Measurements from ENCODE around the gene DCUN1D2. TPM values are rescaled to one million over a fixed set of nuclear protein-coding genes. Genes with fewer than 3 reads are reported as not detected.

The DCUN1D2 gene
- total RNA-seq, 1 experiment from 2014 or later: 11.6 TPM

- no peaks in the 10 kb centered on the region for H3K27me3 ChIP-seq (ENCODE audit: low read length)
- no peak overlapping the region for H2AFZ ChIP-seq (ENCODE audit: low read length)
- no peaks in the 10 kb centered on the region for H4K20me1 ChIP-seq (ENCODE audit: low read length)
- H3K4me1 ChIP-seq (ENCODE audit: insufficient read depth, low read length): peaks cover 41% of the 10 kb centered on the region
- H3K9ac ChIP-seq (ENCODE audit: low read length): no peak overlapping the region
- no TSS peak for BruUV-seq (replicated peaks)
- intact Hi-C loops (cut with micrococcal nuclease): no loop called here
- no peaks in the 10 kb centered on the region for H3K9me3 ChIP-seq (ENCODE audit: low read length)
- no peak overlapping the region for H3K4me2 ChIP-seq (ENCODE audit: low read length)
- no peak for ATAC-seq
- H3K36me3 ChIP-seq (ENCODE audit: low read depth, low read length): peaks cover 58% of the 10 kb centered on the region
- no peak overlapping the region for H3K27ac ChIP-seq (ENCODE audit: low read length)
- H3K9me2 ChIP-seq (replicated peaks; ENCODE audit: low read length): no peaks in the 10 kb centered on the region
- peaks cover 39% of the 10 kb centered on the region for H3K79me2 ChIP-seq (ENCODE audit: low read length)
- CTCF ChIA-PET: no interaction called here
- TF ChIP-seq EZH2 (IDR thresholded peaks at IDR 0.05; ENCODE audit: low read length, unreplicated experiment): no peak
- no peak for TF ChIP-seq EZH2phosphoT487 (IDR thresholded peaks at IDR 0.05; ENCODE audit: borderline replicate concordance, low read length)
- no peak for TF ChIP-seq CTCF (conservative IDR thresholded peaks at IDR 0.05; ENCODE audit: low read depth, low read length)
- DNase-seq: no peak
- no peak overlapping the region for H3K4me3 ChIP-seq (ENCODE audit: low read length)
- POLR2A ChIA-PET (ENCODE audit: unreplicated experiment): no interaction called here
- H3F3A ChIP-seq (ENCODE audit: low read length, unreplicated experiment): peaks cover 9% of the 10 kb centered on the region
These were observed 6.7 kb upstream of the DCUN1D2 start for GRCh38 chr13:113497217-113497616.

GRCh38 chr13:113495494-113496210 lies 5.1 kb upstream of the DCUN1D2 start:
- Histone ChIP-seq H3K79me2 (ENCODE audit: low read length) (peaks cover 52% of the 10 kb centered on the region), H3K9ac (ENCODE audit: low read length) (no peak overlapping the region), H3K4me1 (ENCODE audit: insufficient read depth, low read length) (peaks cover 46% of the 10 kb centered on the region), H3K4me2 (ENCODE audit: low read length) (no peak overlapping the region), H3K9me3 (ENCODE audit: low read length) (no peaks in the 10 kb centered on the region), H3F3A (ENCODE audit: low read length, unreplicated experiment) (peaks cover 9% of the 10 kb centered on the region), H3K27ac (ENCODE audit: low read length) (no peak overlapping the region), H3K27me3 (ENCODE audit: low read length) (no peaks in the 10 kb centered on the region), H3K4me3 (ENCODE audit: low read length) (no peak overlapping the region), H2AFZ (ENCODE audit: low read length) (no peak overlapping the region), H3K36me3 (ENCODE audit: low read depth, low read length) (peaks cover 45% of the 10 kb centered on the region), H3K9me2 (replicated peaks; ENCODE audit: low read length) (no peaks in the 10 kb centered on the region), H4K20me1 (ENCODE audit: low read length) (no peaks in the 10 kb centered on the region)
- intact Hi-C loops (cut with micrococcal nuclease): no loop called here
- ATAC-seq (no peak), DNase-seq (no peak)
- no TSS peak for BruUV-seq (replicated peaks)
- CTCF ChIA-PET: no interaction called here
- POLR2A ChIA-PET (ENCODE audit: unreplicated experiment): interaction anchor here (0.6 kb wide), 1 partner anchor 37 kb away, joined by 3 read pairs; no protein-coding TSS in a partner anchor
- TF ChIP-seq EZH2 (IDR thresholded peaks at IDR 0.05; ENCODE audit: low read length, unreplicated experiment) (no peak), CTCF (conservative IDR thresholded peaks at IDR 0.05; ENCODE audit: low read depth, low read length) (no peak), EZH2phosphoT487 (IDR thresholded peaks at IDR 0.05; ENCODE audit: borderline replicate concordance, low read length) (no peak)

- DNase-seq (peak; percentile 92), ATAC-seq (peak; percentile 44)
- H3K9ac ChIP-seq (ENCODE audit: low read length): peak overlapping the region; percentile 93
- no peak overlapping the region; the same call in 1 of the 2 replicates for H2AFZ ChIP-seq (ENCODE audit: low read length)
- intact Hi-C loops (cut with micrococcal nuclease): no loop called here
- H3K36me3 ChIP-seq (ENCODE audit: low read depth, low read length): peaks cover 26% of the 10 kb centered on the region; the same call in 1 of the 2 replicates
- CTCF ChIA-PET: interaction anchor here (0.9 kb wide), 1 partner anchor 69 kb away, joined by 5 read pairs; no protein-coding TSS in a partner anchor
- H3K9me2 ChIP-seq (replicated peaks; ENCODE audit: low read length): no peaks in the 10 kb centered on the region
- H3K4me1 ChIP-seq (ENCODE audit: insufficient read depth, low read length): peaks cover 57% of the 10 kb centered on the region
- no peaks in the 10 kb centered on the region for H3K9me3 ChIP-seq (ENCODE audit: low read length)
- peaks cover 71% of the 10 kb centered on the region for H3K79me2 ChIP-seq (ENCODE audit: low read length)
- peak overlapping the region; percentile 85 for H3K4me2 ChIP-seq (ENCODE audit: low read length)
- H3K4me3 ChIP-seq (ENCODE audit: low read length): peak overlapping the region; percentile 92
- POLR2A ChIA-PET (ENCODE audit: unreplicated experiment): no interaction called here
- H3K27me3 ChIP-seq (ENCODE audit: low read length): no peaks in the 10 kb centered on the region
- no TSS peak for BruUV-seq (replicated peaks)
- peak overlapping the region; percentile 94 for H3K27ac ChIP-seq (ENCODE audit: low read length)
- H4K20me1 ChIP-seq (ENCODE audit: low read length): peaks cover 3% of the 10 kb centered on the region; the same call in 1 of the 2 replicates
- TF ChIP-seq EZH2phosphoT487 (IDR thresholded peaks at IDR 0.05; ENCODE audit: borderline replicate concordance, low read length): no peak
- TF ChIP-seq EZH2 (IDR thresholded peaks at IDR 0.05; ENCODE audit: low read length, unreplicated experiment): no peak
- TF ChIP-seq CTCF (conservative IDR thresholded peaks at IDR 0.05; ENCODE audit: low read depth, low read length): no peak
- peaks cover 9% of the 10 kb centered on the region for H3F3A ChIP-seq (ENCODE audit: low read length, unreplicated experiment)
These were observed 2.9 kb upstream of the DCUN1D2 start for GRCh38 chr13:113493315-113493951.

All from PC-3 (cell line).